Measurements from ENCODE around the gene SFI1.

GRCh38 chr22:31611061-31611760, 114.9 kb downstream of the SFI1 start:
- no peak for TF ChIP-seq CTCF (conservative IDR thresholded peaks at IDR 0.05; ENCODE audit: low read depth, low read length)
- no peak for TF ChIP-seq EZH2 (IDR thresholded peaks at IDR 0.05; ENCODE audit: borderline replicate concordance, low read depth, low read length, poor library complexity, severe bottlenecking)
